ENCODE data around the gene EXOC3L2.

- TF ChIP-seq POLR2A (IDR thresholded peaks at IDR 0.05) (no peak), CTCF (IDR thresholded peaks at IDR 0.05) (no peak)
These were observed 6.7 kb downstream of the EXOC3L2 start for GRCh38 chr19:45238556-45238955.
